Fibroblast of villous mesenchyme (primary cell): ENCODE results near the gene PKNOX1. TPM values are rescaled to one million over a fixed set of nuclear protein-coding genes. Genes with fewer than 3 reads are reported as not detected.
A peak's percentile ranks its signal among the peaks of the same experiment; 100 is the strongest.
"Not testable (repeated sequence)": the region's sequence is repeated elsewhere in the genome, so short reads cannot be mapped to it uniquely, and the experiment has no call there.

ENCODE experiments used
- DNase-seq: peaks from one replicate; pipeline ENCODE4 v3.0.0-alpha.2; 2010; ENCODE audit warnings: low read depth
- H3K4me3 ChIP-seq: 2 replicates; pipeline ENCODE4 v1.5.1; 2011; ENCODE audit warnings: low read depth, mild to moderate bottlenecking, low read length
- total RNA-seq: library from RNA; depleted of rRNA; stranded (reverse); fragments of >200 nt; gene quantifications from 2 replicates; pipeline ENCODE4 v1.2.3, GENCODE V29; 2012
- TF ChIP-seq, protein P1 (sequence below): IDR thresholded peaks from 2 replicates; pipeline ENCODE4 v1.5.1; 2012; ENCODE audit warnings: low read depth, mild to moderate bottlenecking, low read length; ENCODE audit not compliant: insufficient read depth

The PKNOX1 gene, protein sequence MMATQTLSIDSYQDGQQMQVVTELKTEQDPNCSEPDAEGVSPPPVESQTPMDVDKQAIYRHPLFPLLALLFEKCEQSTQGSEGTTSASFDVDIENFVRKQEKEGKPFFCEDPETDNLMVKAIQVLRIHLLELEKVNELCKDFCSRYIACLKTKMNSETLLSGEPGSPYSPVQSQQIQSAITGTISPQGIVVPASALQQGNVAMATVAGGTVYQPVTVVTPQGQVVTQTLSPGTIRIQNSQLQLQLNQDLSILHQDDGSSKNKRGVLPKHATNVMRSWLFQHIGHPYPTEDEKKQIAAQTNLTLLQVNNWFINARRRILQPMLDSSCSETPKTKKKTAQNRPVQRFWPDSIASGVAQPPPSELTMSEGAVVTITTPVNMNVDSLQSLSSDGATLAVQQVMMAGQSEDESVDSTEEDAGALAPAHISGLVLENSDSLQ
- 12.2 and 16.8 TPM in 2 replicates for total RNA-seq

DNA sequence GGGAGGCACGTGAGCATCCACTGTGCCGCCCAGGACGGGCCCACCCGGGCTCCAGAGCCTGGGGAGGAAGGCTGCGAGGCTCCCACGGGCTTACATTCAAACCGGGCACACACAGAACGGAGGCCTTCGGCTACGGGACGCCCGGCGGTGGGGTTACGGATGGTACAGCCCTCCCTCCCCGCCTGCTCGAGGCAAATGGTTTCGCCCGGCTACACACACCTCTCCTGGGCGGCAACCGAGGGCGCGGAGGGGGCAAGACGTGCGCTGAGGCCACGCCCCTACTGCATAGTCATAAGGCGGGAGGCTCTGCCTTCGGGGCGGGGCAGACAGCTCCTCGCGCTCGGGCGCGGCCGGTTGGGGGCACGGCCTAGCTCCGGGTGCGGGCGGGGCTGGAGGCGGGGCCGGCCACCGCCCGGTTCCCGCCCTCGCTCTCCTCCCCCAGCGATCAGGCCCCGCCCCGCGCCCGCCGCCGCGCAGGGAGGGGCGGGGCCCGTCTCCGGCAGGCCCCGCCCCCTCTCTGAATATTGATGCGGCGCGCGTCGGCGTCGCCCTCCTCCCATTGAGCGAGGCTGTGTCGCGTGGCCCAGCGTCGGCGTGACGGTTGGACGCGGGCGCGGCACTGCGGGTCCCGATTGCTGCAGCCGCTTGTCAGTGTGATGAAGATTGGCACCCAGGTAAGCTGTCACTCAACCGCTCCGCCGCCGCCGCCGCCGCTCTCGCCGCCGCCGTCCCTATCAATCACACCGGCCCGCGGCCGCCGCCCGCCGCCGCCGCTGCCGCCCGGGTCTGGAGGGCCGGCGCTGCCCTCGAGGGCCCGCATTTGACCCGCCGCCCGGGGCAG, at the start of gene PKNOX1:
TSS of gene PKNOX1 (plus strand) at position 572 of the 841 bp plus-strand sequence. CDS start 29,820 bp downstream, outside the sequence.
- TF ChIP-seq, protein P1, sequence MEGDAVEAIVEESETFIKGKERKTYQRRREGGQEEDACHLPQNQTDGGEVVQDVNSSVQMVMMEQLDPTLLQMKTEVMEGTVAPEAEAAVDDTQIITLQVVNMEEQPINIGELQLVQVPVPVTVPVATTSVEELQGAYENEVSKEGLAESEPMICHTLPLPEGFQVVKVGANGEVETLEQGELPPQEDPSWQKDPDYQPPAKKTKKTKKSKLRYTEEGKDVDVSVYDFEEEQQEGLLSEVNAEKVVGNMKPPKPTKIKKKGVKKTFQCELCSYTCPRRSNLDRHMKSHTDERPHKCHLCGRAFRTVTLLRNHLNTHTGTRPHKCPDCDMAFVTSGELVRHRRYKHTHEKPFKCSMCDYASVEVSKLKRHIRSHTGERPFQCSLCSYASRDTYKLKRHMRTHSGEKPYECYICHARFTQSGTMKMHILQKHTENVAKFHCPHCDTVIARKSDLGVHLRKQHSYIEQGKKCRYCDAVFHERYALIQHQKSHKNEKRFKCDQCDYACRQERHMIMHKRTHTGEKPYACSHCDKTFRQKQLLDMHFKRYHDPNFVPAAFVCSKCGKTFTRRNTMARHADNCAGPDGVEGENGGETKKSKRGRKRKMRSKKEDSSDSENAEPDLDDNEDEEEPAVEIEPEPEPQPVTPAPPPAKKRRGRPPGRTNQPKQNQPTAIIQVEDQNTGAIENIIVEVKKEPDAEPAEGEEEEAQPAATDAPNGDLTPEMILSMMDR, result no peak
- DNase-seq, result peak; percentile 99
- peak within 1 kb of the TSS; percentile 82 for H3K4me3 ChIP-seq

DNA sequence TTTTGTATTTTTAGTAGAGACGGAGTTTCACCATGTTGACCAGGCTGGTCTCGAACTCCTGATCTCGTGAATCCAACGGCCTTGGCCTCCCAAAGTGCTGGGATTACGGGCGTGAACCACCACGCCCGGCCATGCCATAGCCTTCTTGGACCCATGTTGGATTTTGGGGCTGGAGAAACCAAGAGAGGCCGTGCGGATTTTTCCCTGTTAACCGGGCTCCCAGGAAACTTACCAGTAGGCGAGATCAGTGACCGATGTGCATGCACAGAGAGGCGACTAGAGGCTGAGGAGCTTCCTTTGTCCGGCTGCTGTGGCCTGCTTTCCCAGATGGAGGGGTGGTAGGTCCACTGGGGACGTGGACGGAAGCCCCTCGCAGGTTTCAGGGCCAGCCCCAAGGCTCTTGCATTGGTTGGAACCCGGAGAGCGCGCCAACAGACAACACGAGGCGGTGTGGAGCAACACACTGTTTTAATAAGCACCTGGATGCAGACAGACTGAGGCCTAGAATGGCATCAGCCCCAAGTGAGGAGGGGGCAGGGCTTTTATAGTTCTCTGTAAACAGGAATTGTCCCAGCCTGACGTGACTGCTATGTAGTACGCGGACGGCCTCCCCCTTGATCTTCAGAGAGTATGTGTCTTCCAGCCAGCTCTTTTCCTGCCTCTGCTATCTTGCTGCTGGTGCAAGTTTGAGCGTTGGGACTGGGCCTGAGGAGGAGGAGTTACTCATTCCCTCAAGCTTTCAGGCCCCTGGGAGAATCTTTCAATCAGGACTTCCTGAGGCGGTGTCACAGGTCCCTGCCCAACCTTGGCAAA, 49.0 kb upstream of the PKNOX1 start, which contains the start of gene ERVH48-1:
TSS of gene ERVH48-1 (minus strand) at position 517 of the 813 bp plus-strand sequence. CDS start 6,624 bp downstream, outside the sequence.
- DNase-seq, result peak; percentile 85
- TF ChIP-seq, protein P1, result no peak
- H3K4me3 ChIP-seq, result peak within 1 kb of the TSS; percentile 49

DNA sequence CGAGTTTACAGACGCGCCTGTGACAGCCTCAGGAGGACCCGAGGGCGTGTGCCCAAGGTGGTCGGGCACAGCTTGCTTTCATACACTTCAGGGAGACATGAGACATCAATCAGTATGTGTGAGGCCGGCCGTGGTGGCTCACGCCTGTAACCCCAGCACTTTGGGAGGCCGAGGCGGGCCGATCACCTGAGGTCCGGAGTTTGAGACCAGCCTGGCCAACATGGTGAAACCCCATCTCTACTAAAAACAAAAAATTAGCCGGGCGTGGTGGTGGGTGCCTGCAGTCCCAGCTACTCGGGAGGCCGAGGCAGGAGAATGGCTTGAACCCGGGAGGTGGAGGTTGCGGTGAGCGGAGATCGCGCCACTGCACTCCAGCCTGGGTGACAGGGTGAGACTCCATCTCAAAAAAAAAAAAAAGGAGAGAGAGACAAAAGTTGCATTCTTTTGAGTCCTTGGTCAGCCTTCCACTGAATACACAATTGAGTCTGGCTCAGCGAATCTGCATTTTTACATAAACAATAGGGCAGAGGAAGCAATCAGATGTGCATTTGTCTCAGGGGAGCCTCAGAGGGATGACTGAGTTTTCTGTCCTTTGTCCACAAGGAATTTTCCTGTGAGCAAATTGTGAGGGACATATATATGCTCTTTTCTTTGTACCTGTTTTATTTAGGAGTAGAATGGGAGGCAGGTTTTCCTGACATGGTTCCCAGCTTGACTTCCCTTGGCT, 46.7 kb upstream of the PKNOX1 start:
- not testable (repeated sequence) for H3K4me3 ChIP-seq, DNase-seq

DNA sequence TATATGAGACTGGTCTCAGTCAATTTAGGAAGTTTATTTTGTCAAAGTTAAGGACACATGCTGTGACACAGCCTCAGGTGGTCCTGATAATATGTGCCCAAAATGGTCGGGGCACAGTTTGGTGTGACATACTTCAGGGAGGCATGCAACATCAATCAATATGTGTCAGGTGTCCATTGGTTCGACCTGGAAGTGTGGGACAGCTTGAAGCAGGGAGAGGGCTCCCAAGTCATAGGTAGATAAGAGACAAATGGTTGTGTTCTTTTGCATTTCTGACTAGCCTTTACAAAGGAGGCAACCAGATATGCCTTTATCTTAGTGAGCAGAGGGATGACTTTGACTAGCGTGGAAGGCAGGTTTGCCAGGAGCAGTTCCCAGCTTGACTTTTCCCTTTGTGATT, 44.4 kb upstream of the PKNOX1 start:
- no peak for DNase-seq
- TF ChIP-seq, protein P1, result no peak

DNA sequence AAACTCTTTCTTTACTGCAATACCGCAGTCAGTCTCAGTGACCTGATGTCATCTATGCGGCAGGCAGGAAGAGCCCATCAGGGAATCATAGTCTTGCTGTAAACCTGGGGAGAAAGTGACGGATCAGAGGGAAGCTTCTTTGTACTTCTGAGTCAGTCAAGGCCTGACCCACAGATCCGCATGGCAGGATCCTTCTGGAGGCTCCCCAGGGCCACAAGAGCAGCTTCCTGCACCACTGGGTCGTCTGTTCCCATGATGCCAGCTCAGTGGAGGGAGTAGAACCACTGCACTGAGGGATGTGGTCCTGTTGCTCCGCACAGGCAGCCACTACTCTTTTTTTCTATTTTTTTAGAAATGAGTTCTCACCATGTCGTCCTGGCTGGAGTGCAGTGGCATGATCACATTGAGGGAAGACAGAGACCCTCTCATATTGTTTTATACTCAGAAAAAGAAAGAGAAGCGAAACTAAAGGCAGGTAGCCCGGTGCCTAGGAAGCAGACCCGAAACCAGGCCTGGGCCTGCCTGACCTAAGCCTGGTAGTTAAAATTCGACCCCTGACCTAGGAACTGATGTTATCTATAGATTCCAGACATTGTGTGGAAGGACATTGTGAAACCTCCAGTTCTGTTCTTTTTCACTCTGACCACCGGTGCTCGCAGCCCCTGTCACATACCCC, 42.7 kb upstream of the PKNOX1 start:
- TF ChIP-seq, protein P1, result no peak
- H3K4me3 ChIP-seq, result peak overlapping the region; percentile 64
- peak; percentile 46 for DNase-seq

More for the DNA sequence above, 44.4 kb upstream of the PKNOX1 start:
- H3K4me3 ChIP-seq, result no peak overlapping the region

DNA sequence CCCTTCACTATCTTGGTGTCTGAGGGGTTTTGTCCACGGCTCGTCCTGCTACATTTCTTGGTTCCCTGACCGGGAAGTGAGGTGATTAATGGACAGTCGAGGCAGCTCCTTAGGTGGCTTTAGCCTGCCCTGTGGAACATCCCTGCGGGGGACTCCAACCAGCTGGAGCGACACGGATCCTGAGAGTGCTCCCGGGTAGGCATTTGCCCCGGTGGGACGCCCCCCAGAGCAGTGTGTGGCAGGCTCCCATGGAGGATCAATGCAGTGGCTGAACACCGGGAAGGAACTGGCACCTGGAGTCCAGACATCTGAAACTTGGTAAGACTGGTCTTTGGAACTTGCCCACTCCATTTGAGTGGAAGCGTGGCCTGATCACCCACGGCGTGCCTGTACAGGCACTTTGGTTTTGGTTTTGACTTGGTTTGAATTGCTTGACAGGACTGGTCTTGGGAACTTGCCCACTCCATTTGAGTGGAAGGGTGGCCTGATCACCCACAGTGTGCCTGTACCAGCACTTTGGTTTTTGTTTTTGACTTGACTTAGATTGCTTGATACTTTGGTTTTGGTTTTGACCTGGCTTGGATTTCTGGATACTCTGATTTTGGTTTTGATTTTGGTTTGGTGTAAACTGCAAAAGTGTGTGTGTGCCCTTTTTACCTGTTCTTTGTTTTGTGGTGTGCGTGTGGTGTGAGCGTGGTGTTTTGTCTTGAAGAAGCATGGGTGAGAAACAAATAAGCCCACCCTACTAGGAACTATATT, 41.8 kb upstream of the PKNOX1 start:
- H3K4me3 ChIP-seq, result peak overlapping the region; percentile 64
- not testable (repeated sequence) for DNase-seq

DNA sequence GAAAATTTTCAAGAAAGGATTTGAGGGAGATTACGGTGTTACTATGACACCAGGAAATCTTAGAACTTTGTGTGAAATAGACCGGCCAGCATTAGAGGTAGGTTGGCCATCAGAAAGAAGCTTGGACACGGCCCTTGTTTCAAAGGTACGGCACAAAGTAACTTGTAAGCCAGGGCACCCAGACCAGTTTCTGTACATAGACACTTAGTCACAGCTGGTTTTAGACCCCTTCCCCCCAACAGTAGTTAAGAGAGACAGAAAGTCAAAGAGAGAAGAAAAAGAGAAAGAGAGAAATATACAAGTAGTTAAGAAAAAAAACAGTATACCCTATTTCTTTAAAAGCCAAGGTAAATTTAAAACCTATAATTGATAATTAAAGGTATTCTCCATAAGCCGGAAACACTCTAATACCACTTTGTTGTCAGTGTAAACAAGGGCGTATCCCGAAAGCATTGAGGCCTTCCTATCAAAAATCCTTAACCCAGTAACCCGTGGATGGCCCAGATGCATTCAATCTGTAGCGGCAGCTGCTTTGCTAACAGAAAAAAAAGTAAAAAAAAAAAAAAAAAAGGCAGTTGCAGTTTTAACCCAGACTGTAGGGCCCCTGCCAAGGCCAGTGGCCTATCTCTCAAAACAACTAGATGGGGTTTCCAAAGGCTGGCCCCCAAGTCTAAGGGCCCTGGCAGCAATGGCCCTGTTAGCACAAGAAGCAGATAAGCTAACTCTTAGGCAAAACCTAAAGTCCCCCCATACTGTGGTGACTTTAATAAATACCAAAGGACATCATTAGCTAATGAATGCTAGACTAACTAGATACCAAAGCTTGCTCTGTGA, 41.0 kb upstream of the PKNOX1 start:
- peak; percentile 44 for DNase-seq
- H3K4me3 ChIP-seq, result peak overlapping the region; percentile 64

DNA sequence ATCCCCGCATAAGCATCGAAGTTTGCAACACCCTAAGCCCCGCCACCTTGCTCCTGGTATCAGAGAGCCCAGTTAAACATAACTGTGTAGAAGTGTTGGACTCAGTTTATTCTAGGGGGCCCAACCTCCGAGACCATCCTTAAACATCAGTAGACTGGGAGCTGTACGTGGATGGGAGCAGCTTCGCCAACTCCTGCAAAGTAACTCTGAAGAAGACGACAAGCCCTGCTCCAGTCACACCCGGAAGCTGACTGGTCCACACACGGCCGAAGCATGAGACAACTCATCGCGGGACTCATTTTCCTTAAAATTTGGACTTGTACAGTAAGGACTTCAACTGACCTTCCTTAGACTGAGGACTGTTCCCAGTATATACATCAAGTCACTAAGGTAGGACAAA, 40.4 kb upstream of the PKNOX1 start:
- peak overlapping the region; percentile 64 for H3K4me3 ChIP-seq
- not testable (repeated sequence) for DNase-seq

DNA sequence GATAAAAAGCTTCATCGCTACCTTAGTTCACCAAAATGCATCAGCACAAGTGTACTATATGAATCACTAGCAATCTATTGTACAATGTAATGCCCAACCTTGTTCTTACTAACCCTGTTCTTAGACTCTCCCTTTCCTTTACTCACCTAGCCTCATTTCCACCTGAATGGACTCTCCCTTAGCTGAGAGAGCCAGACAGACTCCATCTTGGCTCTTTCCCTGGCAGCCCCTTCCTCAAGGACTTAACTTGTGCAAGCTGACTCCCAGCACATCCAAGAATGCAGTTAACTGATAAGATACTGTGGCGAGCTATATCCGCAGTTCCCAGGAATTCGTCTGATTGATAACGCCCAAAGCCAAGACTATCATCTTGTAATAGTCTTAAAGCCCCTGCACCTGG, 38.0 kb upstream of the PKNOX1 start:
- DNase-seq, result peak; percentile 42
- not testable (repeated sequence) for H3K4me3 ChIP-seq
